Astrocyte (in vitro differentiated cells and primary cell): ENCODE results near the gene IL17B. TPM values are rescaled to one million over a fixed set of nuclear protein-coding genes. Genes with fewer than 3 reads are reported as not detected.

Experiments
- DNase-seq: peaks from one replicate; pipeline ENCODE4 v3.0.0-alpha.2; 2010; ENCODE audit warnings: low read depth
- FAIRE-seq: peaks from 2 replicates; lab custom pipeline; 2011; peaks lifted over from hg19 to GRCh38; lab: Jason Lieb, UNC
- H2AFZ ChIP-seq: 2 replicates; pipeline ENCODE4 v1.6.0; 2012; ENCODE audit warnings: low read depth, low read length, inconsistent platforms
- H3K27ac ChIP-seq: 2 replicates; pipeline ENCODE4 v1.5.1; 2011; ENCODE audit warnings: low read depth, low read length, inconsistent platforms
- H3K27me3 ChIP-seq: 2 replicates; pipeline ENCODE4 v1.6.0; 2011; ENCODE audit warnings: low read length, inconsistent platforms; ENCODE audit not compliant: insufficient read depth
- H3K36me3 ChIP-seq: 2 replicates; pipeline ENCODE4 v1.5.1; 2011; ENCODE audit warnings: low read length, inconsistent platforms; ENCODE audit not compliant: insufficient read depth
- H3K4me1 ChIP-seq: 2 replicates; pipeline ENCODE4 v1.5.1; 2011; ENCODE audit warnings: low read length, inconsistent platforms; ENCODE audit not compliant: insufficient read depth
- H3K4me2 ChIP-seq: 2 replicates; pipeline ENCODE4 v1.6.0; 2012; ENCODE audit warnings: low read length, inconsistent platforms
- H3K4me3 ChIP-seq: 2 replicates; pipeline ENCODE4 v1.5.1; 2011; ENCODE audit warnings: low read depth, mild to moderate bottlenecking, low read length, inconsistent platforms; ENCODE audit not compliant: insufficient read depth
- H3K79me2 ChIP-seq: 2 replicates; pipeline ENCODE4 v1.6.0; 2012; ENCODE audit warnings: mild to moderate bottlenecking, low read length, inconsistent platforms; ENCODE audit not compliant: insufficient read depth
- H3K9ac ChIP-seq: 2 replicates; pipeline ENCODE4 v1.6.0; 2012; ENCODE audit warnings: mild to moderate bottlenecking, low read length, inconsistent platforms
- H3K9me3 ChIP-seq: 2 replicates; pipeline ENCODE4 v1.5.1; 2012; ENCODE audit warnings: low read depth, mild to moderate bottlenecking, low read length, inconsistent platforms; ENCODE audit not compliant: insufficient read depth
- H4K20me1 ChIP-seq: 2 replicates; pipeline ENCODE4 v1.6.0; 2012; ENCODE audit warnings: low read length, inconsistent platforms; ENCODE audit not compliant: insufficient read depth
- H3K27ac Mint-ChIP-seq: one replicate; pipeline ENCODE4 v1.8.0; 2021; ENCODE audit warnings: mild to moderate bottlenecking, mixed read lengths; ENCODE audit not compliant: unreplicated experiment
- H3K27me3 Mint-ChIP-seq: one replicate; pipeline ENCODE4 v1.8.0; 2021; ENCODE audit warnings: low read depth, mixed read lengths; ENCODE audit not compliant: unreplicated experiment
- H3K36me3 Mint-ChIP-seq: one replicate; pipeline ENCODE4 v1.8.0; 2021; ENCODE audit warnings: low read depth, mixed read lengths; ENCODE audit not compliant: unreplicated experiment
- H3K4me1 Mint-ChIP-seq: one replicate; pipeline ENCODE4 v1.8.0; 2021; ENCODE audit warnings: low read depth, mixed read lengths; ENCODE audit not compliant: unreplicated experiment
- H3K4me3 Mint-ChIP-seq: one replicate; pipeline ENCODE4 v1.8.0; 2021; ENCODE audit warnings: mild to moderate bottlenecking, moderate library complexity, mixed read lengths; ENCODE audit not compliant: unreplicated experiment
- H3K9me3 Mint-ChIP-seq: one replicate; pipeline ENCODE4 v1.8.0; 2021; ENCODE audit warnings: mild to moderate bottlenecking, mixed read lengths; ENCODE audit not compliant: unreplicated experiment
- CTCF ChIP-seq: IDR thresholded peaks from 2 replicates; pipeline ENCODE4 v1.5.1; 2011; ENCODE audit warnings: low read depth, mild to moderate bottlenecking, inconsistent platforms, low read length, moderate library complexity; ENCODE audit not compliant: insufficient read depth
- EZH2 ChIP-seq: IDR thresholded peaks from 2 replicates; pipeline ENCODE4 v1.6.1; 2012; ENCODE audit warnings: mild to moderate bottlenecking, low read length, inconsistent platforms; ENCODE audit not compliant: insufficient read depth
- total RNA-seq: library from RNA; stranded (reverse); gene quantifications from 2 replicates; pipeline ENCODE4 v1.2.1, GENCODE V29; 2021

Gene IL17B
- total RNA-seq, 1 donor from 2014 or later: 0.54 TPM

- H3K27ac Mint-ChIP-seq: peak overlapping the region; percentile 48
- no peaks in the 10 kb centered on the region for H3K36me3 ChIP-seq
- H3K4me3 Mint-ChIP-seq: no peak overlapping the region
- H3K4me1 Mint-ChIP-seq: peaks cover 16% of the 10 kb centered on the region
- FAIRE-seq (no peak), DNase-seq (peak; percentile 18)
- H3K9me3 Mint-ChIP-seq: no peaks in the 10 kb centered on the region
- peak overlapping the region; percentile 48 for H2AFZ ChIP-seq
- H3K4me3 ChIP-seq: no peak overlapping the region
- no peak overlapping the region for H3K27ac ChIP-seq
- no peaks in the 10 kb centered on the region for H3K27me3 ChIP-seq
- H3K79me2 ChIP-seq: no peaks in the 10 kb centered on the region
- TF ChIP-seq EZH2: no peak
- TF ChIP-seq CTCF: peak; percentile 94
- no peaks in the 10 kb centered on the region for H3K27me3 Mint-ChIP-seq
- H3K4me1 ChIP-seq: no peaks in the 10 kb centered on the region
- H3K9ac ChIP-seq: no peak overlapping the region
- H3K36me3 Mint-ChIP-seq: no peaks in the 10 kb centered on the region
- H3K4me2 ChIP-seq: peak overlapping the region; percentile 8
- H3K9me3 ChIP-seq: no peaks in the 10 kb centered on the region
- no peaks in the 10 kb centered on the region for H4K20me1 ChIP-seq
Measured at GRCh38 chr5:149367249-149367971, 11.7 kb downstream of the IL17B start.

GRCh38 chr5:149366169-149366729 lies 12.8 kb downstream of the IL17B start:
- Histone ChIP-seq H3K36me3 (no peaks in the 10 kb centered on the region), H3K4me1 (no peaks in the 10 kb centered on the region), H3K9ac (no peak overlapping the region), H3K27ac (no peak overlapping the region), H2AFZ (no peak overlapping the region), H3K27me3 (no peaks in the 10 kb centered on the region), H3K4me2 (no peak overlapping the region), H4K20me1 (no peaks in the 10 kb centered on the region), H3K79me2 (no peaks in the 10 kb centered on the region), H3K9me3 (no peaks in the 10 kb centered on the region), H3K4me3 (no peak overlapping the region)
- Mint-ChIP-seq H3K27me3 (no peaks in the 10 kb centered on the region), H3K4me1 (peaks cover 16% of the 10 kb centered on the region), H3K36me3 (no peaks in the 10 kb centered on the region), H3K4me3 (no peak overlapping the region), H3K27ac (no peak overlapping the region), H3K9me3 (no peaks in the 10 kb centered on the region)
- FAIRE-seq (no peak), DNase-seq (no peak)
- TF ChIP-seq CTCF: no peak
- no peak for TF ChIP-seq EZH2

- no peak for TF ChIP-seq CTCF
- no peak for TF ChIP-seq EZH2
- Histone ChIP-seq H3K9me3 (no peaks in the 10 kb centered on the region), H3K36me3 (no peaks in the 10 kb centered on the region), H4K20me1 (no peaks in the 10 kb centered on the region), H3K4me3 (no peak overlapping the region), H3K27ac (no peak overlapping the region), H3K4me1 (no peaks in the 10 kb centered on the region), H3K4me2 (no peak overlapping the region), H3K9ac (no peak overlapping the region), H3K79me2 (no peaks in the 10 kb centered on the region), H3K27me3 (no peaks in the 10 kb centered on the region), H2AFZ (no peak overlapping the region)
- H3K4me1 Mint-ChIP-seq: peaks cover 16% of the 10 kb centered on the region
- H3K9me3 Mint-ChIP-seq: no peaks in the 10 kb centered on the region
- no peaks in the 10 kb centered on the region for H3K36me3 Mint-ChIP-seq
- FAIRE-seq: no peak
- no peak overlapping the region for H3K4me3 Mint-ChIP-seq
- H3K27ac Mint-ChIP-seq: no peak overlapping the region
- H3K27me3 Mint-ChIP-seq: no peaks in the 10 kb centered on the region
- no peak for DNase-seq
Measured at GRCh38 chr5:149365418-149365817, 13.7 kb downstream of the IL17B start.
